Fibroblast of skin of left biceps (primary cell): ENCODE results near the gene GUCY1A2.

ENCODE experiments used
- DNase-seq, 2 experiments: peaks; one replicate each; pipeline ENCODE4 v3.0.0-alpha.2; 2013; ENCODE audit warnings: low read depth in 2 of 2

Gene GUCY1A2

GRCh38 chr11:106668147-106668546, 350.1 kb downstream of the GUCY1A2 start:
- DNase-seq: peak; percentile 21 to 23

- no peak for DNase-seq
Observed at GRCh38 chr11:106656646-106657045, 361.6 kb downstream of the GUCY1A2 start.

DNA sequence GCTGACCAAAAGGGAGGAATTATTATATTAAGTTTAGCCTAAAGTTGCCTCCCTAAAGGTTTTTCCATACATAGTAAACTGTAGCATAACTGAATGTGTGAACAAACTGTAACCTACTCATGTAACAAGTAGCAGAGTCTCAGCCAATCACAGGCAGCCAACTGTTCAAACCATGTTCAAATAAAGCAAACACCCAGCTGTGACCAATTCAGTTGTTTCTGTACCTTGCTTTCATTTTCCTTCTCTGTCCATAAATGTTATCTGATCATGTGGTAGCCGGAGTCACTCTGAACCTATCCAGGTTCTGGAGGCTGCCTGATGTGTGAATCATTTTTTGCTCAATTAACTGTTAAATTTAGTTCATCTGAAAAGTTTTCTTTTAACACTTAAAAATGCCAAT, 373.5 kb downstream of the GUCY1A2 start:
- DNase-seq: no peak

- DNase-seq: no peak
Observed at GRCh38 chr11:106642331-106642730, 375.9 kb downstream of the GUCY1A2 start.

- DNase-seq: no peak
Observed at GRCh38 chr11:106632283-106632682, 386.0 kb downstream of the GUCY1A2 start.

GRCh38 chr11:106627694-106628093, 390.6 kb downstream of the GUCY1A2 start:
- DNase-seq: no peak

DNA sequence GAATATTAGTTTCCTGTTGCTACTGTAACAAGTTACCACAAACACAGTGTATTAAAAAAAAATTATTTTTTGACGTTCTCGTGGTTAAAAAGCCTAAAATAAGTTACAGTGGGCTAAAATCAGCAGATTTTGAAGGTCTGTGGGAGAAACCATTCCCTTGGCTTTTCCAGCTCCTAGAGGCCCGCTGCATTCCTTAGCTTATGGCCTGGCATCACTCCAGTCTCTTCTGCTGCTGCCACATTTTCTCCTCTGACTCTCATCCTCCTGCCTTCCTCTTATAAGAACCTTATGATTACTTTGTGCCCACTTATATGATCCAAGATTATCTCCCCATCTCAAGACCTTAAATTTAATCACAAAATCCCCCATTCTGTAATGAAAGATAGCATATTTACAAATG, 392.7 kb downstream of the GUCY1A2 start:
- peak; percentile 39 to 41 for DNase-seq

DNA sequence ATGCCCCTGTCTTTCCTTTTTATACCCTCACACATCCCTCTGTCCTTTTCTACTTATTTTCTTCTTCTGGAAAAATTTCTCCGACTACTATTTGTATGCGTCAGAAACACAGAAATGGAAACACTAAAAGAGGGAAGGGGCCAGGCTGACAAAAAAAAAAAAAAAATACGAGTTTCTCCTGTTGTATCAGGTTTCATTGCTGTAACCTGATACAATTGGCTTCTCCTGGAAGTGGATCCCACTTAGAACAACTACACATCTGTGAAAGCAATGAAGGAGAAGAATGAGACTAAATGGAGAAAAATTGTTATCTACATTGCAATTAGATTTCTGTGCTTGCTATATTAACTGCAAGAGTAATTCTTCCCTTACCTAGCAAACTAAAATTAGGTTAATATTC, 393.9 kb downstream of the GUCY1A2 start:
- DNase-seq: peak in 1 of 2 experiments; percentile 9
